Stimulated activated CD4-positive, alpha-beta T cell treated with anti-CD3 and anti-CD28 coated beads, Interleukin-1b, Interleukin-23, amount 100 ng/mL, for 4 hours (primary cell): ENCODE measurements around the gene TEAD2.
A peak's percentile ranks its signal among the peaks of the same experiment; 100 is the strongest.

Source experiments
- DNase-seq, 2 donors: peaks; one replicate each; pipeline ENCODE4 v3.0.0-alpha.2; 2020; ENCODE audit warnings: low read depth in 2 of 2

Gene TEAD2

GRCh38 chr19:49362048-49362928, at the start of gene TEAD2:
TSS of gene TEAD2 (minus strand) at chr19:49362416. CDS start at chr19:49360075, 2,341 bp downstream.
- no peak for DNase-seq

GRCh38 chr19:49411681-49412326, 49.6 kb upstream of the TEAD2 start:
- DNase-seq, result no peak

GRCh38 chr19:49409441-49410029, 47.3 kb upstream of the TEAD2 start:
- DNase-seq, result no peak

- no peak for DNase-seq
These were observed 46.7 kb upstream of the TEAD2 start for GRCh38 chr19:49408816-49409440.

GRCh38 chr19:49407482-49408015, 45.3 kb upstream of the TEAD2 start:
- no peak for DNase-seq

- no peak for DNase-seq
These were observed 44.9 kb upstream of the TEAD2 start for GRCh38 chr19:49407079-49407478.

GRCh38 chr19:49403404-49404187, 41.4 kb upstream of the TEAD2 start:
- DNase-seq, result no peak

GRCh38 chr19:49400029-49400428, 37.8 kb upstream of the TEAD2 start:
- DNase-seq, result no peak

- no peak for DNase-seq
These were observed 36.7 kb upstream of the TEAD2 start for GRCh38 chr19:49398931-49399330.

GRCh38 chr19:49398001-49398615, 35.9 kb upstream of the TEAD2 start:
- DNase-seq, result no peak

- no peak for DNase-seq
These were observed 34.7 kb upstream of the TEAD2 start for GRCh38 chr19:49396738-49397505.

GRCh38 chr19:49395581-49396407, 33.6 kb upstream of the TEAD2 start:
- DNase-seq, result no peak

GRCh38 chr19:49393881-49394280, 31.7 kb upstream of the TEAD2 start:
- DNase-seq, result no peak

GRCh38 chr19:49391581-49392399, 29.6 kb upstream of the TEAD2 start:
- peak; percentile 68 to 71 for DNase-seq

- no peak for DNase-seq
These were observed 28.7 kb upstream of the TEAD2 start for GRCh38 chr19:49390929-49391359.

- DNase-seq, result no peak
These were observed 28.1 kb upstream of the TEAD2 start for GRCh38 chr19:49390131-49390928.

GRCh38 chr19:49389406-49389805, 27.2 kb upstream of the TEAD2 start:
- DNase-seq, result no peak
